ENCODE measurements around the gene NECAB3. TPM values are rescaled to one million over a fixed set of nuclear protein-coding genes. Genes with fewer than 3 reads are reported as not detected.
A peak's percentile ranks its signal among the peaks of the same experiment; 100 is the strongest.

Gene NECAB3
- total RNA-seq, 4 donors from 2014 or later, result 5.6 to 44.3 (median 20.4) TPM

DNA sequence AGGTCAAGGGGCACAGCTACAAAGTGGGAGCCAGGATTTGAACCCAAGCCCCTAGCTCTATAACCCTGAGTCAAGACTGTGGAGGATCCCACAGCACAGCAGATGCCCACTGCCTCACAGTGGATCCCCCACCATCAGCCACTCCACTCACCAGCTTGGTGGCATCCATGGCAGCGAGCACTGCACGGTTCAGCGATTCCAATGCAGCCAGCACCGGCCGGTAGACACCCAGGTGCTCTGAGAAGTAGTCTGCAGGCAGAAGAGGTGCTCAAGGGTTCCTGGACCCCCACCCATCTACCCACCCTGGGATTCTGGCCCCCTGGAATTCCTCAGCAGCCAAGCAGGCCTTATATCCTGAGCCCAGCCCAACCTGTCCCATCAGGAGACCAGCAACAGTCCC lies 5.0 kb downstream of the NECAB3 start:
- Histone ChIP-seq H3K27me3 (no peaks in the 10 kb centered on the region), H3K9me3 (no peaks in the 10 kb centered on the region), H3K36me3 (no peaks in the 10 kb centered on the region), H3K4me1 (peaks cover 0 to 12% of the 10 kb centered on the region in 2 donors), H3K27ac (no peak overlapping the region), H3K4me3 (no peak overlapping the region)
- intact Hi-C loops (cut with DNase I; ENCODE audit: low total_unique reads), result loop anchor here (2.0 kb wide), 1 partner anchor 212 kb away; no protein-coding TSS in a partner anchor
- TF ChIP-seq, protein P1, sequence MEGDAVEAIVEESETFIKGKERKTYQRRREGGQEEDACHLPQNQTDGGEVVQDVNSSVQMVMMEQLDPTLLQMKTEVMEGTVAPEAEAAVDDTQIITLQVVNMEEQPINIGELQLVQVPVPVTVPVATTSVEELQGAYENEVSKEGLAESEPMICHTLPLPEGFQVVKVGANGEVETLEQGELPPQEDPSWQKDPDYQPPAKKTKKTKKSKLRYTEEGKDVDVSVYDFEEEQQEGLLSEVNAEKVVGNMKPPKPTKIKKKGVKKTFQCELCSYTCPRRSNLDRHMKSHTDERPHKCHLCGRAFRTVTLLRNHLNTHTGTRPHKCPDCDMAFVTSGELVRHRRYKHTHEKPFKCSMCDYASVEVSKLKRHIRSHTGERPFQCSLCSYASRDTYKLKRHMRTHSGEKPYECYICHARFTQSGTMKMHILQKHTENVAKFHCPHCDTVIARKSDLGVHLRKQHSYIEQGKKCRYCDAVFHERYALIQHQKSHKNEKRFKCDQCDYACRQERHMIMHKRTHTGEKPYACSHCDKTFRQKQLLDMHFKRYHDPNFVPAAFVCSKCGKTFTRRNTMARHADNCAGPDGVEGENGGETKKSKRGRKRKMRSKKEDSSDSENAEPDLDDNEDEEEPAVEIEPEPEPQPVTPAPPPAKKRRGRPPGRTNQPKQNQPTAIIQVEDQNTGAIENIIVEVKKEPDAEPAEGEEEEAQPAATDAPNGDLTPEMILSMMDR (IDR thresholded peaks at IDR 0.05), result no peak
- TF ChIP-seq POLR2A (IDR thresholded peaks at IDR 0.05), result no peak
- no peak for DNase-seq

DNA sequence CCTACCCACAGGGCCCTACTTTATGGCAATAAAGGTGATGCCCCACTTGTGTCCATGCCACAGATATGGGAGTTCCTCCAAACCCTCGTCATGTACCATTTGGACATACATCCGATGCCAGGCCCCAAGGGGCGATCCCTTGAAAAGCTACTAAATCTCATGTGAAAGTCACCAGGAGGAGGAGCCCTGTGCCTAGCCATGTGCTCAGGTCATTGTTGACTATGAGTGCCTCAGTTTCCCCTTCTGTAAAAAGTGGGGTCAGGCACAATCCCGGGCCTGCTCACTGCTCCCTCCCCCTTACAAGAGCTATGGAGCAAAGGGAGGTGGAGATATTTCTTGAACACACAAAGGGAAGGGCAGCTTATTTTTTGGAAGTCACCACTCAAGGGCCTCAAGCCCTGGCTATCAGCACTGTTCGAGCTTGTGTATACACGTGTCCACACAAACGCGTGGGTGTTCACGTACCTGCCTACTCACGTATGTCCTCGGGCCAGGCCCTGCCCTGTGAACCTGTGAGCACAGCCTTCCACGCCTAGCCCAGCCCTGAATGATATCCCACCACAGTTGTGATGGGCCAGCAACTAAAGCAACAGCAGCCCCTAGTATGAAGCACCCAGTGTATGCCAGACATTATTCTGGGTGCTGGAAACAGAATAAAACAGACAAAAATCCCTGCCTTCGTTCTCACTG lies 5.6 kb downstream of the NECAB3 start:
- Histone ChIP-seq H3K4me3 (no peak overlapping the region), H3K9me3 (no peaks in the 10 kb centered on the region), H3K27me3 (no peaks in the 10 kb centered on the region), H3K27ac (peak overlapping the region in 1 of 2 donors; percentile 95), H3K36me3 (no peaks in the 10 kb centered on the region), H3K4me1 (peaks cover 0 to 12% of the 10 kb centered on the region in 2 donors)
- peak in 1 of 2 donors; percentile 24 for DNase-seq
- intact Hi-C loops (cut with DNase I; ENCODE audit: low total_unique reads), result loop anchor here (2.0 kb wide), 1 partner anchor 212 kb away; no protein-coding TSS in a partner anchor
- TF ChIP-seq, protein P1 (IDR thresholded peaks at IDR 0.05), result no peak
- no peak for TF ChIP-seq POLR2A (IDR thresholded peaks at IDR 0.05)

DNA sequence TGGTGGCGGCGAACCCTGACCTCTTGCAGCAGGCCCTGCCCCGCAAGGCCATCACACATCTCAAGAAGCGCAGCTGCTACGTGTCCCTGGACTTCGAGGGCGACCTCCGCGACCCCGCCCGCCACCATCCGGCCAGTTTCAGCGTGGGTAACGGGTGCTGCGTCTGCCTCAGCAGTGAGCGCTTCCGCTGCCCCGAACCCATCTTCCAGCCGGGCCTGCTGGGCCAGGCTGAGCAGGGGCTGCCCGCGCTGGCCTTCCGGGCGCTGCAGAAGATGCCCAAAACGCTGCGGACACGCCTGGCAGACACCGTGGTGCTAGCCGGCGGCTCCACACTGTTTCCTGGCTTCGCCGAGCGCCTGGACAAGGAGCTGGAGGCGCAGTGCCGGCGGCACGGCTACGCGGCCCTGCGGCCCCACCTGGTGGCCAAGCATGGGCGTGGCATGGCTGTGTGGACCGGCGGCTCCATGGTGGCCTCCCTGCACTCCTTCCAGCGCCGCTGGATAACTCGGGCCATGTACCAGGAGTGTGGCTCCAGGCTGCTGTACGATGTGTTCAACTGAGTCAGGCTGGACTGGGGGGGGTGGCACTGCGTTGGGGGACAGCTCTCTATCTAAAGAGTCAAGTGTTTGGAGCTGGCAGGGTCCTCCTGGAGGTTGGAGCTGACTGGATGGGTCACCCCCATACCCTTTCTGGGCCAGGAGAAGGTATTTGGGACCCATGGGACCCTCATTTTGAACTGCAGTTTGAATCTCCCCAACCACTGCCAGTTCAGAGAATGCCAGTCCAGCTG lies 6.4 kb downstream of the NECAB3 start:
- Histone ChIP-seq H3K9me3 (no peaks in the 10 kb centered on the region), H3K27me3 (no peaks in the 10 kb centered on the region), H3K36me3 (no peaks in the 10 kb centered on the region), H3K4me3 (peak overlapping the region; percentile 48 to 58), H3K4me1 (peaks cover 0 to 10% of the 10 kb centered on the region in 2 donors), H3K27ac (peak overlapping the region; percentile 90 to 95)
- peak; percentile 75 to 83 for DNase-seq
- intact Hi-C loops (cut with DNase I; ENCODE audit: low total_unique reads), result loop anchor here (2.0 kb wide), 1 partner anchor 211 kb away; no protein-coding TSS in a partner anchor
- TF ChIP-seq, protein P1 (IDR thresholded peaks at IDR 0.05), result peak; percentile 95 to 98 (median 96)
- TF ChIP-seq POLR2A (IDR thresholded peaks at IDR 0.05), result peak in 1 of 2 donors; percentile 29

DNA sequence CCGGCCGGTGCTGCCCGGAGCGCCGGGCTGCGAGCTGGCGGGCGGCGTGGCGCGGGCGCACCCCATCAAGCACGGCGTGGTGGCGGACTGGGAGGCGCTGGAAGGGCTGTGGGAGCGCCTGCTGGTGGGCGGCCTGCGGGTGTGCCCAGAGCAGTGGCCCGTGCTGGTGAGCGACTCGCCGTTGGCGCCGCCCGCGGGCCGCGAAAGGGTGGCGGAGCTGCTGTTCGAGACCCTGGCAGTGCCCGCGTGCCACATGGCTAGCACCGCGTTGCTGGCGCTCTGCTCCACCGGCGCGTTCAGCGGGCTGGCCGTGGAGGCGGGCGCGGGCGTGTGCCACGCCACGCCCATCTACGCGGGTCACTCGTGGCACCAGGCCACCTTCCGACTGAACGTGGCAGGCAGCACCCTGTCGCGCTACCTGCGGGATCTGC lies 7.0 kb downstream of the NECAB3 start:
- Histone ChIP-seq H3K36me3 (no peaks in the 10 kb centered on the region), H3K27ac (peak overlapping the region; percentile 90 to 95), H3K27me3 (no peaks in the 10 kb centered on the region), H3K4me1 (peaks cover 0 to 8% of the 10 kb centered on the region in 2 donors), H3K9me3 (no peaks in the 10 kb centered on the region), H3K4me3 (peak overlapping the region; percentile 48 to 58)
- intact Hi-C loops (cut with DNase I; ENCODE audit: low total_unique reads), result no loop called here
- DNase-seq, result peak; percentile 50 to 69
- TF ChIP-seq, protein P1 (IDR thresholded peaks at IDR 0.05), result no peak
- no peak for TF ChIP-seq POLR2A (IDR thresholded peaks at IDR 0.05)

All from uterus (tissue), 4 donors.